Measurements from ENCODE around the gene MXD3.

MXD3 gene

GRCh38 chr5:177302354-177303110 lies 9.2 kb downstream of the MXD3 start:
- TF ChIP-seq, protein P1, sequence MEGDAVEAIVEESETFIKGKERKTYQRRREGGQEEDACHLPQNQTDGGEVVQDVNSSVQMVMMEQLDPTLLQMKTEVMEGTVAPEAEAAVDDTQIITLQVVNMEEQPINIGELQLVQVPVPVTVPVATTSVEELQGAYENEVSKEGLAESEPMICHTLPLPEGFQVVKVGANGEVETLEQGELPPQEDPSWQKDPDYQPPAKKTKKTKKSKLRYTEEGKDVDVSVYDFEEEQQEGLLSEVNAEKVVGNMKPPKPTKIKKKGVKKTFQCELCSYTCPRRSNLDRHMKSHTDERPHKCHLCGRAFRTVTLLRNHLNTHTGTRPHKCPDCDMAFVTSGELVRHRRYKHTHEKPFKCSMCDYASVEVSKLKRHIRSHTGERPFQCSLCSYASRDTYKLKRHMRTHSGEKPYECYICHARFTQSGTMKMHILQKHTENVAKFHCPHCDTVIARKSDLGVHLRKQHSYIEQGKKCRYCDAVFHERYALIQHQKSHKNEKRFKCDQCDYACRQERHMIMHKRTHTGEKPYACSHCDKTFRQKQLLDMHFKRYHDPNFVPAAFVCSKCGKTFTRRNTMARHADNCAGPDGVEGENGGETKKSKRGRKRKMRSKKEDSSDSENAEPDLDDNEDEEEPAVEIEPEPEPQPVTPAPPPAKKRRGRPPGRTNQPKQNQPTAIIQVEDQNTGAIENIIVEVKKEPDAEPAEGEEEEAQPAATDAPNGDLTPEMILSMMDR (IDR thresholded peaks at IDR 0.05; ENCODE audit: low read depth, low read length, missing control alignments), result peak; percentile 27
- H3K4me3 ChIP-seq (ENCODE audit: low read depth, low read length), result peak overlapping the region; percentile 87
- DNase-seq (ENCODE audit: low read depth), result no peak

DNA sequence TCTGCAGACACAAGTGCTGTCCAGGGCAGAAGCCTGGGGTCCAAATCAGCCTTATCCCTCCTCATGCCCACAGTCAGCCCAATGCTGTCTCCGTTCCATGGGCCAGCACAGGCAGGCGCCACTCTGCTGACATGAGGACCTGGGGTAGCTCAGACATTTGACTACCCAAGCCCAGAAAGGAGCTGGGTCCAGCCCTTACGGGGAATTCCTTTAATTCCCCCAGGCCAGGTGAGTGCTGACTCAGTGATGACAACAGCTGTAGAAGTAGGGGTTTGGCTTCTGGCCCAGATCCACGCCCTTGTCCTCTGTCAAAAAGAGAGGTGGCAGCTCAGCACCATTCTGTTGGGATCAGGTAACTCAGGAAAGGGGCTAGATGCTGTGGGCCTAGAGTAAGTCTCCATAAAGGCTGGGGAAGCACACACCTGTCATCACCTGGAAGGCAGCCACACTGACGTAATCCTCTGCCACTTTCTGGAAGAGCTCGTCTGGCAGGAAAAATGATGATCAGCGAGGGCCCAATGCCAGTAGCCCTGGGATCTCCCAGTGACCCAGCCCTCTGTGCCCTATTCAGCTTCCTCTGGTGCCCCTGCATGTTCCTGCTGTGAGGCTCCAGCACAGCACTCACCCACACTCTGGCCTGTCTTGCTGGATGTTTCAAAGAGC lies 10.1 kb downstream of the MXD3 start:
- TF ChIP-seq, protein P1 (IDR thresholded peaks at IDR 0.05; ENCODE audit: low read depth, low read length, missing control alignments), result no peak
- DNase-seq (ENCODE audit: low read depth), result no peak
- H3K4me3 ChIP-seq (ENCODE audit: low read depth, low read length), result no peak overlapping the region; the same call in 1 of the 2 replicates

DNA sequence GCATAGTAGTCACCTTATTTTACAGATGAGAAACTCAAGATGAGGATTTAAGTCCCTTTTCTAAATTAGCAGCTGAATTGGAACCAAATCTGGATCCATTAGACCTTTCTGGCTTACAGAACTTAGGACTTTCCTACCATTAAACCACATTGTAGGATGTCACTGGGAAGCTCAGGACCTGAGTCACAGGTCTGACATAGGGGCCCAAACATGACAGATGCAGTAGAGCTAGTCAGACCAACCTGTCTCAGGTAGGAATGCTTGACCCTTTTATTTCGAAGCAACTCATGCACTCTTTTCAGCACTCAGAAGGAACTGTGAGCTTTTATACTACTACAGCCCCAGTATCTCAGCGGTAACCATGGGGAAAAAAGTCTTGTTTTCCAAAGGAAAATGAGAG lies 10.7 kb downstream of the MXD3 start:
- no peak overlapping the region; the same call in 1 of the 2 replicates for H3K4me3 ChIP-seq (ENCODE audit: low read depth, low read length)
- TF ChIP-seq, protein P1 (IDR thresholded peaks at IDR 0.05; ENCODE audit: low read depth, low read length, missing control alignments), result no peak
- DNase-seq (ENCODE audit: low read depth), result no peak

DNA sequence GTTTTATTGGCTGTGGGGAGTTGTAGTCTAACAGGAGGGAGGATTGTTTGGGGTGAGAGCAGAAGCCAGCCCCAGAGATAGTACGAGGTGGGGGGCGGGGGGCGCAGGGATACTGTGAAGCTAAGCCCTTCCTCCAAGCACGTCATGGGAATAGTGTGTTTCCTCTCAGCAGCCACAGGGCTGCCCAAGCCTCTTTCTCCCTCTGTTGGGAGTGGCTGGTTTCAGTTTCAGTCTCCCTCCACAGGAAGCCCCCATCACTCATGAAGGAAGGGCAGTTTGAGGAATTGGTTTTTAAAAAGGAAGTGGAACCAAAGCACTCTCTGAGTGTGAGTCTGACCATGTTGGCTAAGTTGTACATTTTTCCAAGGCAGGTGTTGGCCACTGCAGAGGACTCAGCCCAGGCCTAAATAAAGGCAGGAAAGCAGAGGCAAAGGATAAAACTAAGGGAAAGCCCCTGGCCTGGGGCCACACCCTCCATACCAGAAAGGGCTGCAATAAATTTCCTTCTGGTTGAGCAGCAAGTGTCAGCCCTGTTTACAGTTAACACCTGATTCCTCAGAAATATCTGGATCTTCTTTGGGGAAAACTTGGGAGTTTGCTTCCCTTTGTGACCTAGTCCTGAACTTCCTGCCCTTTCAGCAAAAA lies 11.3 kb downstream of the MXD3 start:
- TF ChIP-seq, protein P1 (IDR thresholded peaks at IDR 0.05; ENCODE audit: low read depth, low read length, missing control alignments), result no peak
- DNase-seq (ENCODE audit: low read depth), result no peak
- H3K4me3 ChIP-seq (ENCODE audit: low read depth, low read length), result no peak overlapping the region; the same call in 1 of the 2 replicates

GRCh38 chr5:177299697-177300096 lies 12.0 kb downstream of the MXD3 start:
- DNase-seq (ENCODE audit: low read depth), result no peak
- TF ChIP-seq, protein P1 (IDR thresholded peaks at IDR 0.05; ENCODE audit: low read depth, low read length, missing control alignments), result no peak
- no peak overlapping the region for H3K4me3 ChIP-seq (ENCODE audit: low read depth, low read length)

- no peak for DNase-seq (ENCODE audit: low read depth)
- TF ChIP-seq, protein P1 (IDR thresholded peaks at IDR 0.05; ENCODE audit: low read depth, low read length, missing control alignments), result no peak
- no peak overlapping the region for H3K4me3 ChIP-seq (ENCODE audit: low read depth, low read length)
These were observed 13.8 kb downstream of the MXD3 start for GRCh38 chr5:177297922-177298321.
